T-cell (primary cell): ENCODE data around the gene TNRC6C. TPM values are rescaled to one million over a fixed set of nuclear protein-coding genes. Genes with fewer than 3 reads are reported as not detected.
"Not testable (repeated sequence)": the region's sequence is repeated elsewhere in the genome, so short reads cannot be mapped to it uniquely, and the experiment has no call there.

Source experiments
- ATAC-seq, 4 experiments: fragments of 200-7000 bp in 3 of 4; fragments of 150-1000 bp in 1 of 4; cut with Tn5 transposase; replicated peaks in 1 of 4; 1 replicate in 3 of 4; 2 replicates in 1 of 4; pipeline ENCODE4 v1.10.0; 2021; ENCODE audit warnings: moderate library complexity in 3 of 4, mild to moderate bottlenecking in 2 of 4, moderate number of reproducible peaks in 1 of 4
- CTCF ChIA-PET, 2 donors: fragments of 300-600 bp; sonication (Branson Sonifier 250); formaldehyde crosslinking; loops; one replicate each; lab custom pipeline; 2022; ENCODE audit warnings: antibody characterized with exemption in 2 of 2; lab: Charles Lee
- POLR2A ChIA-PET, 2 donors: fragments of 300-600 bp; sonication (Branson Sonifier 250); formaldehyde crosslinking; loops; one replicate each; lab custom pipeline; 2022; ENCODE audit warnings: antibody characterized with exemption in 2 of 2; lab: Charles Lee
- DNase-seq, 35 experiments: peaks; one replicate each; pipeline versions ENCODE4 v3.0.0 to v3.0.0-alpha.2; 2013 to 2023
- H3K27ac ChIP-seq: one replicate; pipeline ENCODE4 v1.5.1; 2013; ENCODE audit warnings: low read length
- H3K27me3 ChIP-seq, 2 experiments: replicated peaks in 1 of 2; 1 replicate in 1 of 2; 2 replicates in 1 of 2; pipeline versions ENCODE4 v1.6.1 to v1.7.0; 2013; ENCODE audit warnings: low read length in 1 of 2, mixed read lengths in 1 of 2; ENCODE audit not compliant: control insufficient read depth in 2 of 2, insufficient read depth in 2 of 2; ENCODE audit errors: extremely low read depth in 1 of 2
- H3K36me3 ChIP-seq, 2 donors: 1 replicate in 1 of 2; 2 replicates in 1 of 2; pipeline versions ENCODE4 v1.6.1 to v1.7.0; 2013; ENCODE audit warnings: low read length in 1 of 2; ENCODE audit not compliant: control insufficient read depth in 2 of 2, insufficient read depth in 1 of 2; ENCODE audit errors: extremely low read depth in 1 of 2
- H3K4me1 ChIP-seq, 2 experiments: 1 replicate in 1 of 2; 2 replicates in 1 of 2; pipeline versions ENCODE4 v1.6.1 to v1.7.0; 2013; ENCODE audit warnings: low read length in 2 of 2, mixed read lengths in 1 of 2; ENCODE audit not compliant: insufficient read depth in 2 of 2, control insufficient read depth in 1 of 2; ENCODE audit errors: extremely low read depth in 1 of 2
- H3K4me3 ChIP-seq, 2 donors: 1 replicate in 1 of 2; 2 replicates in 1 of 2; pipeline versions ENCODE4 v1.5.1 to v1.7.0; 2013; ENCODE audit warnings: mild to moderate bottlenecking in 2 of 2, low read length in 1 of 2, moderate library complexity in 1 of 2; ENCODE audit not compliant: control insufficient read depth in 1 of 2; ENCODE audit errors: extremely low read depth in 1 of 2
- H3K9me3 ChIP-seq: 2 replicates; pipeline ENCODE4 v1.7.0; 2013
- H3K27ac Mint-ChIP-seq, 2 donors: one replicate each; pipeline ENCODE4 v1.8.0; 2020 to 2021; ENCODE audit warnings: mild to moderate bottlenecking in 2 of 2, mixed read lengths in 2 of 2
- H3K27me3 Mint-ChIP-seq, 2 donors: one replicate each; pipeline ENCODE4 v1.8.0; 2021 to 2022; ENCODE audit warnings: mixed read lengths in 2 of 2
- H3K36me3 Mint-ChIP-seq: one replicate; pipeline ENCODE4 v1.8.0; 2021; ENCODE audit warnings: mixed read lengths
- H3K4me1 Mint-ChIP-seq, 3 donors: one replicate each; pipeline ENCODE4 v1.8.0; 2020 to 2022; ENCODE audit warnings: mixed read lengths in 3 of 3, mild to moderate bottlenecking in 1 of 3
- H3K4me3 Mint-ChIP-seq, 3 donors: one replicate each; pipeline ENCODE4 v1.8.0; 2020 to 2022; ENCODE audit warnings: mild to moderate bottlenecking in 3 of 3, mixed read lengths in 3 of 3, moderate library complexity in 3 of 3
- H3K9me3 Mint-ChIP-seq, 3 donors: one replicate each; pipeline ENCODE4 v1.8.0; 2020 to 2022; ENCODE audit warnings: mixed read lengths in 3 of 3
- WGBS: methylation state at CpG from one replicate; pipeline ENCODE4 v1.1.5; 2013; ENCODE audit warnings: missing lambda C conversion rate; ENCODE audit not compliant: insufficient coverage; 5-methylcytosine and 5-hydroxymethylcytosine counted together
- total RNA-seq, 35 experiments: library from RNA in 6 of 35; stranded (reverse) in 6 of 35; fragments of 120-200 nt in 1 of 35; gene quantifications; one replicate each; pipeline versions ENCODE4 v1.2.1 to v1.2.4 and lab custom pipeline; 2013 to 2026

Gene TNRC6C
- total RNA-seq, 5 donors from 2014 or later (not counting 1 experiment from before 2014, with no cell fraction given), result 87.1 to 116 (median 94.3) TPM

DNA sequence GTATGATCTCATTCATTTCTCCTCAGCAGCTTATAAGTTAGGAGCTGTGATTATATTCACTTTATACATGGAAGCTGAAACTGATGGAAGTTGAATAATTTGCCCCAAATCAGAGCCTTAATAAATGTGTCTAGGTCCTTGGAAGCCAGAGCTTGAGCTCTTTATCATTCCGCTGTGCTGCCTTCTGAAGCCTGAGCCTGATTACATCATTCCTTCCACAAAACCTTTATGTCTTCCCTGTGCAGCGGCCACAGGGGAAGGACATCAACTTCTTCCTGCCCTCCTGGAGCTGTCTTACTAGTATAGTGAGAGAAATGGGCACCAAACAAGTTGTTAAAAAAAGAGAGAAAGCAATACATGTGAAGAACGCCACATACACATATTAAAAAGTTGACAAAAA is 6.8 kb downstream of the TNRC6C start:
- POLR2A ChIA-PET, result interaction anchor here (0.5 to 0.6 kb wide), 3 partner anchors 15 to 559 kb away, joined by 3 to 9 read pairs (median 5); no protein-coding TSS in a partner anchor
- Mint-ChIP-seq H3K27ac (peak overlapping the region; percentile 17 to 56), H3K4me1 (peaks cover 90 to 96% (median 91%) of the 10 kb centered on the region in 3 donors), H3K27me3 (no peaks in the 10 kb centered on the region), H3K9me3 (no peaks in the 10 kb centered on the region), H3K36me3 (no peaks in the 10 kb centered on the region), H3K4me3 (peak overlapping the region in 1 of 3 donors; percentile 97)
- no CpG with 5 or more reads among the region's 3 CpGs for WGBS
- CTCF ChIA-PET, result interaction anchor here in 1 of 2 donors (0.9 to 1.0 kb wide), 2 partner anchors 8 to 38 kb away, joined by 3 read pairs; no protein-coding TSS in a partner anchor
- peaks cover 36 to 65% of the 10 kb centered on the region in 2 experiments for H3K4me1 ChIP-seq
- H3K27me3 ChIP-seq, result no peaks in the 10 kb centered on the region
- H3K4me3 ChIP-seq, result no peak overlapping the region
- DNase-seq (no peak), ATAC-seq (no peak)
- no peak overlapping the region for H3K27ac ChIP-seq
- no peaks in the 10 kb centered on the region for H3K9me3 ChIP-seq
- no peaks in the 10 kb centered on the region for H3K36me3 ChIP-seq

DNA sequence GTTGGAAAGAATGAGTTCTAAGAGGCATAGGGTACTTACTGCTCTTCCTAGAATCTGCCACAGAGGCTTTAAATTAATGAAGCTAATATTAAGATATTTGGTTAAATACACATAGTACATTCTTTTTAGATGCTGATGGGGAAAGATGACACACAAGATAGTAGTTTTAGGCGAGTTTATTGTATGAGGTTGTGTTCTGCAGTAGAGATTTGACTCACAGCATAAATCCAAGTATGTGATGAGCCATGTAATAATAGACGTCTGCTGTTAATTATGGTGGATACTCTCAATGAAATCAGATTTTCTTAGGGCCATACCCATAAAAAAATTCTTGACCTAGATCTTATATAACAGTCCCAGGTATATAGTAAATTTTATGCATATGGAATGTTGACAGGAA is 8.0 kb downstream of the TNRC6C start:
- no peak overlapping the region for H3K27ac Mint-ChIP-seq
- no CpG with 5 or more reads among the region's 2 CpGs for WGBS
- no peaks in the 10 kb centered on the region for H3K36me3 ChIP-seq
- H3K4me3 Mint-ChIP-seq, result peak overlapping the region in 1 of 3 donors; percentile 97
- ChIA-PET POLR2A (no interaction called here), CTCF (no interaction called here)
- H3K27me3 ChIP-seq, result no peaks in the 10 kb centered on the region
- H3K27ac ChIP-seq, result no peak overlapping the region
- H3K9me3 ChIP-seq, result no peaks in the 10 kb centered on the region
- peaks cover 31 to 63% of the 10 kb centered on the region in 2 experiments for H3K4me1 ChIP-seq
- no peak for ATAC-seq
- no peaks in the 10 kb centered on the region for H3K27me3 Mint-ChIP-seq
- H3K4me1 Mint-ChIP-seq, result peaks cover 91 to 98% (median 92%) of the 10 kb centered on the region in 3 donors
- H3K9me3 Mint-ChIP-seq, result no peaks in the 10 kb centered on the region
- peaks cover 4% of the 10 kb centered on the region for H3K36me3 Mint-ChIP-seq
- H3K4me3 ChIP-seq, result no peak overlapping the region
- DNase-seq, result no peak

DNA sequence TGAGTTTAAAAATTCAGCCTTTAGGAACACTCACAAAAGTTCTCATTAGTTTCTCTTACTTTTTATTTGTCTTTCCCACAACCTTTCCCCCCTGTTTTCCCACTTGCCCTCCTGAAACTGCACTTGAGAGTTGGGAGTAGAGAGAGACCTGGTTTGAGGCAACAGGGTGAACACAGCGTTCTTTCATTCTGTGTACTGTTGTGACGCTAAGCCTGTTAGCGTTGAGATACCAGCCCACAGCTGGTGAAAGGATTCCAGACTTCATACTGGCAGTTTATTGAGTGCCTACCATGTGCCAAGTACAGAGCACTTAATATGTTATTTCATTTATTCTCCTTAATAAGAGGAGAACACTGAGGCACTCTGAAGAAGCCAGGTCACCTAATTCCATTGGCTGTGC is 10.3 kb downstream of the TNRC6C start:
- DNase-seq, result no peak
- Mint-ChIP-seq H3K36me3 (peaks cover 12% of the 10 kb centered on the region), H3K9me3 (no peaks in the 10 kb centered on the region), H3K27me3 (no peaks in the 10 kb centered on the region), H3K4me1 (peaks cover 91 to 98% (median 93%) of the 10 kb centered on the region in 3 donors), H3K4me3 (peak overlapping the region in 1 of 3 donors; percentile 41), H3K27ac (no peak overlapping the region)
- Histone ChIP-seq H3K9me3 (no peaks in the 10 kb centered on the region), H3K27ac (no peak overlapping the region), H3K4me1 (peaks cover 15 to 49% of the 10 kb centered on the region in 2 experiments), H3K36me3 (no peaks in the 10 kb centered on the region), H3K27me3 (no peaks in the 10 kb centered on the region), H3K4me3 (no peak overlapping the region)
- ChIA-PET POLR2A (interaction anchor here in 1 of 2 donors (0.6 kb wide), 2 partner anchors 10 to 433 kb away, joined by 3 read pairs; partner anchors contain the start of gene TNRC6C), CTCF (interaction anchor here in 1 of 2 donors (0.6 kb wide), 1 partner anchor 9 kb away, joined by 8 read pairs; no protein-coding TSS in a partner anchor)
- no peak for ATAC-seq
- 60% methylated on average over 1 of the region's 3 CpGs for WGBS

DNA sequence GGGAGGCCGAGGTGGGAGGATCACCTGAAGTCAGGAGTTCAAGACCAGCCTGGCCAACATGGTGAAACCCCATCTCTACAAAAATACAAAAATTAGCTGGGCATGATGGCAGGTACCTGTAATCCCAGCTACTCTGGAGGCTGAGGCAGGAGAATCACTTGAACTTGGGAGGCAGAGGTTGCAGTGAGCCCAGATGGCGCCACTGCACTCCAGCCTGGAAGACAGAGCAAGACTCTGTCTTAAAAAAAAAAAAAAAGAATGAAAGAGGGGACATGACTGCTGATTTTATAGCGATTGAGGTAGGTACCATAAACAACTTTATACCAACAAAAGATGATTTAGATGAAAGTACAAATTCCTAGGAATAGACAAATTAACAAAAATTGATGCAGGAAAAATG is 13.8 kb downstream of the TNRC6C start:
- H3K27me3 Mint-ChIP-seq, H3K36me3 ChIP-seq, DNase-seq, H3K27ac Mint-ChIP-seq, H3K4me3 ChIP-seq, H3K9me3 Mint-ChIP-seq, H3K27ac ChIP-seq, ATAC-seq, H3K27me3 ChIP-seq, H3K9me3 ChIP-seq: not testable (repeated sequence)
- peak overlapping the region in 1 of 3 donors; percentile 35 for H3K4me3 Mint-ChIP-seq
- CTCF ChIA-PET, result interaction anchor here (0.6 to 1.7 kb wide), 4 partner anchors 9 to 133 kb away, joined by 3 to 6 read pairs (median 3); partner anchors contain the start of gene TNRC6C (in 1 of the 2)
- peaks cover 4 to 32% of the 10 kb centered on the region in 2 experiments for H3K4me1 ChIP-seq
- 100% methylated on average over 1 of the region's 3 CpGs for WGBS
- POLR2A ChIA-PET, result interaction anchor here in 1 of 2 donors (0.7 to 1.3 kb wide), 3 partner anchors 9 to 15 kb away, joined by 3 to 7 read pairs (median 6); partner anchors contain the start of gene TNRC6C
- peaks cover 12% of the 10 kb centered on the region for H3K36me3 Mint-ChIP-seq
- peaks cover 88 to 89% (median 88%) of the 10 kb centered on the region in 3 donors for H3K4me1 Mint-ChIP-seq

DNA sequence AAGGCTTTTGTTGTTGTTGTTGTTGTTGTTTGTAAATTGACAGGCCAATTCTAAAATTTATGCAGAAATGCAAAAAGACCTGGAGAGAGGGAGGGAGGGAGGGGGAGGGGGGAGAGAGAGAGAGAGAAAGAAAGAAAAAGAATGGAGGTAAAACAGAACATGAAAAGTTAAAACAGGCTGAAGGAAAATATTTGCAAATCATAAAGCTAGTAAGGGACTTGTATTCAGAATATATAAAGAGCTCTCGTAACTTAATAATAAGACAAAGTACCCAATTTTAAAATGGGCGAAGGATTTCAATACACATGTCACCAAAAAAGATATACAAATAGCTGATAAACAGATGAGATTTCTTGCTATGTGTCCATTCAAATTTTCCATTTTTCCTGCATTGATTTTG is 15.4 kb downstream of the TNRC6C start:
- whole genome bisulfite sequencing, result no CpG with 5 or more reads among the region's 2 CpGs
- no peak overlapping the region for H3K27ac Mint-ChIP-seq
- DNase-seq (no peak), ATAC-seq (no peak)
- H3K9me3 ChIP-seq, result no peaks in the 10 kb centered on the region
- no peaks in the 10 kb centered on the region for H3K27me3 ChIP-seq
- H3K27ac ChIP-seq, result no peak overlapping the region
- peak overlapping the region in 1 of 3 donors; percentile 49 for H3K4me3 Mint-ChIP-seq
- POLR2A ChIA-PET, result interaction anchor here in 1 of 2 donors (0.9 to 1.4 kb wide), 3 partner anchors 11 to 16 kb away, joined by 3 to 6 read pairs (median 4); partner anchors contain the start of gene TNRC6C
- no peaks in the 10 kb centered on the region for H3K27me3 Mint-ChIP-seq
- H3K4me3 ChIP-seq, result no peak overlapping the region
- H3K36me3 ChIP-seq, result no peaks in the 10 kb centered on the region
- H3K9me3 Mint-ChIP-seq, result no peaks in the 10 kb centered on the region
- H3K4me1 Mint-ChIP-seq, result peaks cover 73 to 83% (median 82%) of the 10 kb centered on the region in 3 donors
- peaks cover 12% of the 10 kb centered on the region for H3K36me3 Mint-ChIP-seq
- peaks cover 4 to 27% of the 10 kb centered on the region in 2 experiments for H3K4me1 ChIP-seq
- CTCF ChIA-PET, result interaction anchor here in 1 of 2 donors (0.5 to 1.5 kb wide), 2 partner anchors 16 to 584 kb away, joined by 6 to 8 read pairs; partner anchors contain the start of gene TNRC6C

DNA sequence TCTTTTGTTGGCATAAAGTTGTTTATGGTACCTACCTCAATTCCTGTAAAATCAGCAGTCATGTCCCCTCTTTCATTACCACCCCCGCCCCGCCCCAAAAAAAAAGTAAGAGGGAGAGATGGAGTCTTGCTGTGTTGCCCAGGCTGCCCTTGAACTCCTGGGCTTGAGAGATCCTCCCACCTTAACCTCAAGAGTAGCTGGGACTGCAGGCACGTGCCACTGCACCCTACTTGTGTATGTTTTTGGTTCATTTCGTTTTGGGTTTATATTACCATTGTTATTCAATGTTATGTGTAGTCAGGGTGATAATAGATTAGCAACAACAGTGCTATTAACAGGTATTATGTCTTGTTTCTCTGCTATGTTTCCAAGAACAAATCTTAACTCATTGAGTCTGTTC is 15.9 kb downstream of the TNRC6C start:
- no peaks in the 10 kb centered on the region for H3K9me3 Mint-ChIP-seq
- no peaks in the 10 kb centered on the region for H3K36me3 ChIP-seq
- no CpG with 5 or more reads among the region's 4 CpGs for WGBS
- peak in 1 of 4 experiments; percentile 57 for ATAC-seq
- no peak for DNase-seq
- H3K27me3 Mint-ChIP-seq, result no peaks in the 10 kb centered on the region
- ChIA-PET POLR2A (interaction anchor here in 1 of 2 donors (1.1 to 1.4 kb wide), 2 partner anchors 11 to 16 kb away, joined by 4 to 6 read pairs; partner anchors contain the start of gene TNRC6C), CTCF (interaction anchor here in 1 of 2 donors (0.5 to 1.5 kb wide), 2 partner anchors 16 to 585 kb away, joined by 6 to 8 read pairs; partner anchors contain the start of gene TNRC6C)
- H3K4me1 Mint-ChIP-seq, result peaks cover 73 to 84% (median 82%) of the 10 kb centered on the region in 3 donors
- peak overlapping the region in 1 of 3 donors; percentile 49 for H3K4me3 Mint-ChIP-seq
- no peaks in the 10 kb centered on the region for H3K9me3 ChIP-seq
- no peak overlapping the region for H3K4me3 ChIP-seq
- peaks cover 4 to 23% of the 10 kb centered on the region in 2 experiments for H3K4me1 ChIP-seq
- H3K27ac ChIP-seq, result no peak overlapping the region
- peaks cover 14% of the 10 kb centered on the region for H3K36me3 Mint-ChIP-seq
- no peaks in the 10 kb centered on the region for H3K27me3 ChIP-seq
- H3K27ac Mint-ChIP-seq, result no peak overlapping the region
